GM12878 (cell line): ENCODE measurements around the gene ALOX12. TPM values are rescaled to one million over a fixed set of nuclear protein-coding genes. Genes with fewer than 3 reads are reported as not detected.

ENCODE experiments used
- ATAC-seq: fragments of 200-7000 bp; cut with Tn5 transposase; 3 replicates; pipeline ENCODE4 v1.9.1; 2020; ENCODE audit warnings: mild to moderate bottlenecking, moderate library complexity
- BruUV-seq: library from RNA; stranded (reverse); fragments of 400-500 nt; replicated peaks from 2 replicates; lab custom pipeline; 2021; lab: Mats Ljungman, UMichigan
- CTCF ChIA-PET: fragments of 300-600 bp; sonication (Branson Sonifier 250); formaldehyde crosslinking; extraction: SDS; loops from one replicate; lab custom pipeline; 2021; ENCODE audit warnings: inconsistent platforms; lab: Yijun Ruan, JAX
- POLR2A ChIA-PET: fragments of 350-600 bp; formaldehyde crosslinking; extraction: SDS; loops from one replicate; lab custom pipeline; 2021; ENCODE audit warnings: inconsistent platforms; lab: Charles Lee
- RAD21 ChIA-PET: fragments of 300-600 bp; sonication (Branson Sonifier 250); formaldehyde crosslinking; loops from one replicate; lab custom pipeline; 2023; ENCODE audit warnings: antibody characterized with exemption; ENCODE audit not compliant: unreplicated experiment; lab: Charles Lee
- SMC1A ChIA-PET: fragments of 300-600 bp; sonication (Branson Sonifier 250); formaldehyde crosslinking; loops from one replicate; lab custom pipeline; 2023; ENCODE audit not compliant: unreplicated experiment, uncharacterized antibody; lab: Charles Lee
- DNase-seq: peaks from one replicate; pipeline ENCODE4 v3.0.0-alpha.2; 2011; ENCODE audit warnings: low read depth, low spot score
- FAIRE-seq: peaks from 3 replicates; lab custom pipeline; 2011; peaks lifted over from hg19 to GRCh38; lab: Jason Lieb, UNC
- H2AFZ ChIP-seq: 2 replicates; pipeline ENCODE4 v1.6.0; 2011; ENCODE audit warnings: low read depth, low read length, control low read depth; ENCODE audit not compliant: control insufficient read depth
- H3K27ac ChIP-seq: 2 replicates; pipeline ENCODE4 v1.5.1; 2011; ENCODE audit warnings: control low read depth; ENCODE audit not compliant: control insufficient read depth, insufficient read depth
- H3K27me3 ChIP-seq, 2 experiments: replicated peaks in 1 of 2; 2 replicates each; pipeline versions ENCODE4 v1.6.0 to v1.6.1; 2011; ENCODE audit warnings: low read length in 1 of 2; ENCODE audit not compliant: control insufficient read depth in 2 of 2, insufficient read depth in 2 of 2
- H3K36me3 ChIP-seq, 2 experiments: 2 replicates each; pipeline ENCODE4 v1.5.1; 2011; ENCODE audit warnings: low read length in 1 of 2; ENCODE audit not compliant: control insufficient read depth in 2 of 2, insufficient read depth in 2 of 2
- H3K4me1 ChIP-seq: 2 replicates; pipeline ENCODE4 v1.6.1; 2011; ENCODE audit warnings: mild to moderate bottlenecking, low read length, moderate library complexity, mixed read lengths; ENCODE audit not compliant: control insufficient read depth, insufficient read depth
- H3K4me2 ChIP-seq: 2 replicates; pipeline ENCODE4 v1.6.0; 2011; ENCODE audit warnings: control low read depth; ENCODE audit not compliant: control insufficient read depth, insufficient read depth
- H3K4me3 ChIP-seq: fragments of 200-600 bp; sonication (generic); 2 replicates; pipeline ENCODE4 v1.5.1; 2016
- H3K79me2 ChIP-seq: 2 replicates; pipeline ENCODE4 v1.6.0; 2011; ENCODE audit warnings: low read length; ENCODE audit not compliant: control insufficient read depth, insufficient read depth
- H3K9ac ChIP-seq: 2 replicates; pipeline ENCODE4 v1.8.0; 2011; ENCODE audit warnings: low read length, control low read depth, mixed read lengths; ENCODE audit not compliant: control insufficient read depth, insufficient read depth
- H3K9me3 ChIP-seq: replicated peaks from 3 replicates; pipeline ENCODE4 v1.5.1; 2011; ENCODE audit warnings: mild to moderate bottlenecking, low read length; ENCODE audit not compliant: control insufficient read depth, insufficient read depth
- H4K20me1 ChIP-seq: 2 replicates; pipeline ENCODE4 v1.6.0; 2011; ENCODE audit not compliant: control insufficient read depth, insufficient read depth
- MLLT1 ChIP-seq: fragments of 450-650 bp; IDR thresholded peaks from 2 replicates; pipeline ENCODE4 v1.6.1; 2016; ENCODE audit warnings: mild to moderate bottlenecking
- NRF1 ChIP-seq: conservative IDR thresholded peaks from 2 replicates; pipeline ENCODE4 v1.6.1; 2011; ENCODE audit warnings: mild to moderate bottlenecking, low read depth, low read length, improper control_type of control experiment
- POLR2A ChIP-seq: IDR thresholded peaks from 2 replicates; pipeline ENCODE4 v1.6.1; 2011; ENCODE audit warnings: low read depth, mild to moderate bottlenecking, low read length
- RUNX3 ChIP-seq: IDR thresholded peaks from 2 replicates; pipeline ENCODE4 v1.6.1; 2012; ENCODE audit warnings: low read length, inconsistent platforms
- SPI1 ChIP-seq: IDR thresholded peaks from 2 replicates; pipeline ENCODE4 v1.6.1; 2011; ENCODE audit warnings: low read depth, mild to moderate bottlenecking, low read length, moderate library complexity, borderline replicate concordance; ENCODE audit not compliant: insufficient read depth
- ZBTB11 ChIP-seq: fragments of 450-650 bp; formaldehyde crosslinking; IDR thresholded peaks from 2 replicates; pipeline ENCODE4 v1.5.0; 2022; ENCODE audit warnings: mild to moderate bottlenecking, missing genetic modification characterization
- ZNF592 ChIP-seq: fragments of 450-650 bp; IDR thresholded peaks from 2 replicates; pipeline ENCODE4 v1.6.1; 2017; ENCODE audit warnings: mild to moderate bottlenecking, moderate library complexity
- ZNF622 ChIP-seq: fragments of 450-650 bp; IDR thresholded peaks from 2 replicates; pipeline ENCODE4 v1.6.1; 2017; ENCODE audit warnings: mild to moderate bottlenecking, inconsistent platforms
- WGBS: methylation state at CpG from one replicate; pipeline ENCODE4 v1.1.6; 2016; ENCODE audit warnings: low lambda C conversion rate; ENCODE audit not compliant: insufficient replicate concordance, insufficient coverage; ENCODE audit errors: missing lambda C conversion rate; 5-methylcytosine and 5-hydroxymethylcytosine counted together
- in situ Hi-C: fragments of 300-500 bp; cut with MboI; formaldehyde crosslinking; loops from 9 replicates; pipeline ENCODE4 v1.14.3; 2018; ENCODE audit warnings: mixed read lengths
- intact Hi-C: fragments of 100-400 bp; cut with micrococcal nuclease; formaldehyde crosslinking; loops from one replicate; pipeline ENCODE4 v1.14.2; 2022; ENCODE audit not compliant: unreplicated experiment
- polyA plus RNA-seq, 11 experiments: library from polyadenylated mRNA; depleted of rRNA in 4 of 11; unstranded in 6 of 11; stranded (reverse) in 5 of 11; fragments of >200 nt; fragmentation: Nextera tagmentation in 4 of 11; fragmentation: Illumina TruSeq in 1 of 11; extraction: Ambion mirVana in 4 of 11; extraction: Trizol in 1 of 11; gene quantifications; 1 replicate in 1 of 11; 2 replicates in 10 of 11; pipeline versions ENCODE4 v1.2.1 to v1.2.3, GENCODE V29; 2011 to 2016; ENCODE audit warnings: inconsistent platforms in 2 of 11, missing spikeins in 2 of 11, low read depth in 1 of 11
- total RNA-seq, 4 experiments: library from RNA; depleted of rRNA in 3 of 4; stranded (reverse); fragments of >200 nt in 3 of 4; fragmentation: Illumina TruSeq in 1 of 4; extraction: Trizol in 1 of 4; gene quantifications; 2 replicates each; pipeline versions ENCODE4 v1.2.1 to v1.2.3, GENCODE V29; 2013 to 2021

Gene ALOX12
- total and polyA plus RNA-seq, 10 of the 15 experiments (the other 5 are each of a cell fraction or from before 2014, with no cell fraction given), result 0.23 to 0.82 (median 0.58) TPM; not detected in 6

- ChIA-PET RAD21 (no interaction called here), POLR2A (interaction anchor here (0.6 kb wide), 2 partner anchors 70 to 240 kb away, joined by 3 to 4 read pairs; no protein-coding TSS in a partner anchor), SMC1A (no interaction called here), CTCF (no interaction called here)
- Histone ChIP-seq H3K79me2 (no peaks in the 10 kb centered on the region), H2AFZ (no peak overlapping the region), H3K9ac (no peak overlapping the region), H3K9me3 (no peaks in the 10 kb centered on the region), H3K36me3 (no peaks in the 10 kb centered on the region), H3K4me1 (no peaks in the 10 kb centered on the region), H3K4me2 (no peak overlapping the region), H4K20me1 (no peaks in the 10 kb centered on the region), H3K27me3 (no peaks in the 10 kb centered on the region), H3K4me3 (no peak overlapping the region), H3K27ac (no peak overlapping the region)
- TF ChIP-seq MLLT1 (no peak), NRF1 (no peak), RUNX3 (peak; percentile 31; the same call in 1 of the 2 replicates), POLR2A (no peak)
- in situ Hi-C loops, result no loop called here
- 5% methylated on average over 1 of the region's 1 CpG for WGBS
- DNase-seq, result no peak
- ATAC-seq, result no peak
- intact Hi-C loops, result no loop called here
- no peak for FAIRE-seq
- BruUV-seq, result no TSS peak
Observed at GRCh38 chr17:6981426-6981825, 14.4 kb upstream of the ALOX12 start.

- 83% methylated on average over 4 of the region's 4 CpGs for WGBS
- Histone ChIP-seq H3K9ac (no peak overlapping the region), H3K27ac (no peak overlapping the region), H3K4me1 (no peaks in the 10 kb centered on the region), H3K79me2 (no peaks in the 10 kb centered on the region), H3K4me2 (no peak overlapping the region), H3K27me3 (no peaks in the 10 kb centered on the region), H2AFZ (no peak overlapping the region), H4K20me1 (no peaks in the 10 kb centered on the region), H3K36me3 (no peaks in the 10 kb centered on the region), H3K9me3 (no peaks in the 10 kb centered on the region), H3K4me3 (no peak overlapping the region)
- intact Hi-C loops, result no loop called here
- no peak for DNase-seq
- no peak for FAIRE-seq
- ChIA-PET SMC1A (interaction anchor here (1.0 kb wide), 1 partner anchor 12 kb away, joined by 3 read pairs; no protein-coding TSS in a partner anchor), CTCF (interaction anchor here (0.9 kb wide), 1 partner anchor 19 kb away, joined by 4 read pairs; no protein-coding TSS in a partner anchor), RAD21 (interaction anchor here (1.3 kb wide), 1 partner anchor 74 kb away, joined by 3 read pairs; no protein-coding TSS in a partner anchor), POLR2A (no interaction called here)
- no peak for ATAC-seq
- in situ Hi-C loops, result no loop called here
- BruUV-seq, result no TSS peak
- no peak for TF ChIP-seq ZBTB11 (CRISPR knock-in tag)
- TF ChIP-seq ZNF592, result no peak
- TF ChIP-seq ZNF622, result no peak
- no peak for TF ChIP-seq SPI1
Observed at GRCh38 chr17:6985266-6985665, 10.6 kb upstream of the ALOX12 start.
